Mononuclear cell (primary cell): Measurements from ENCODE around the gene SLC1A4. TPM values are rescaled to one million over a fixed set of nuclear protein-coding genes. Genes with fewer than 3 reads are reported as not detected.

Experiments
- H3K27me3 ChIP-seq: 2 replicates; pipeline ENCODE4 v1.6.0; 2011; ENCODE audit warnings: low read length, control low read depth; ENCODE audit not compliant: insufficient read depth
- H3K4me1 ChIP-seq: 2 replicates; pipeline ENCODE4 v1.5.1; 2011; ENCODE audit warnings: mild to moderate bottlenecking, low read length, control low read depth; ENCODE audit not compliant: insufficient read depth
- H3K4me3 ChIP-seq: 2 replicates; pipeline ENCODE4 v1.5.1; 2011; ENCODE audit warnings: mild to moderate bottlenecking, low read length, moderate library complexity
- H3K9me3 ChIP-seq: 2 replicates; pipeline ENCODE4 v1.5.1; 2011; ENCODE audit warnings: low read depth, mild to moderate bottlenecking, control low read depth, low read length
- total RNA-seq: library from RNA; depleted of rRNA; stranded (reverse); fragments of >200 nt; gene quantifications from one replicate; pipeline ENCODE4 v1.2.3, GENCODE V29; 2012

Gene SLC1A4
- total RNA-seq, 1 donor: 3.6 TPM

DNA sequence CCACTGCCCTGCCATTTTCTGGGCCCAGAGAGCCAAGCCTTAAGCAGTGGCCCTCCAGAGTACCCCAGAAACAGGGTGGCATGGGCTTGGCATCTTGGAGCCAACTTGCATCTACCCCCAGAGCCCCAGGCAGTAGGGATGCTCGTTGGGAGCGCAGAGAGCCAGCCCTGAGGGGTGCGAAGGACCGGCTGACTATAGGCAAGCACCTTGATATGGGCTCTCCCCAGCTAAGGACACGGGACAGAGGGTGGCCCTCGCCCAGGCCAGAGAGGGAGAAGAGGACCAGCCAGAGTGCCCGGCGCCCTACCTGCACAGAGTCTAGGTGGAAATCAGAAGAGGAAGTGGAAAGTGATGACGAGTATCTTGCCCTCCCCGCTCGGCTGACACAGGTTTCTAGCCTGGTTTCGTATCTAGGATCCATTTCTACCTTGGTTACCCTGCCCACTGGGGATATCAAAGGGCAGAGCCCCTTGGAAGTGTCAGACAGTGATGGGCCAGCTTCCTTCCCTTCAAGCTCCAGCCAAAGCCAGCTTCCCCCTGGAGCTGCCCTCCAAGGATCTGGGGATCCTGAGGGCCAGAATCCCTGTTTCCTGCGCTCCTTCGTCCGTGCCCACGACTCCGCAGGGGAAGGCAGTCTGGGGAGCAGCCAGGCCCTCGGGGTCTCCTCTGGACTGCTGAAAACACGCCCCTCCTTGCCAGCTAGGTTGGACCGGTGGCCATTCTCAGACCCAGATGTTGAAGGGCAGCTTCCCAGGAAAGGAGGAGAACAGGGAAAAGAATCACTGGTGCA, 83.2 kb downstream of the SLC1A4 start:
- Histone ChIP-seq H3K9me3 (no peaks in the 10 kb centered on the region), H3K4me1 (peaks cover 24% of the 10 kb centered on the region), H3K4me3 (no peak overlapping the region), H3K27me3 (no peaks in the 10 kb centered on the region)

Other genes starting within 250 kb of the SLC1A4 start
- 27.4 TPM for gene CEP68, start 67.0 kb downstream of the SLC1A4 start, total RNA-seq
- gene RAB1A, start 140.7 kb downstream of the SLC1A4 start, total RNA-seq: 81.9 TPM
- gene ACTR2, start 238.4 kb downstream of the SLC1A4 start, total RNA-seq: 86.1 TPM